ENCODE measurements around the gene PERM1.

The PERM1 gene

DNA sequence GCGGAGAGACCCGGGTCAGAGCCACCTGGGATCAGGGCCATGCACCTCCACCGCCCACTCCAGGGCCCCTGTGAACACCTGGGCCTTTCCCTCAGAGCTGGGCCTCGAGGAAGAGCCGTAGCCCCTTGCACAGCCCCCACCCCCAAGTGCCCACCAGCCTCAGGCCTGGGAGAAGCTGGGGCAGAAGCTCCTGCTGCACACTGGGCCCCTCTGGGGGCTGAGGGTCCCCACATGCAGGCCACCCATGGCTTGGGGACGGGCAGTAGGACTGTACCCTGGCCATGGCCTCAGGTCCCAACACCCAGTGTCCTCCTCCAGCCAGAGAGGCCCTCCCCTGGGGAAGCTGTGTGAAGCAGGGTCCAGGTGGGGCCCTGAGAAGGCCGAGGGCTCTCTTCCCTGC is 29.3 kb downstream of the PERM1 start:
- H3K27me3 ChIP-seq (ENCODE audit: low read length): no peaks in the 10 kb centered on the region
- no peak overlapping the region for H3K4me3 ChIP-seq (ENCODE audit: insufficient read depth, low read length, poor library complexity, severe bottlenecking)
- no peak overlapping the region for H3K9ac ChIP-seq (ENCODE audit: low read length)
- H3K9me2 ChIP-seq (replicated peaks; ENCODE audit: insufficient read depth, low read length): no peaks in the 10 kb centered on the region
- H3K79me2 ChIP-seq (ENCODE audit: insufficient read depth, low read length): peaks cover 4% of the 10 kb centered on the region
- H3F3A ChIP-seq (ENCODE audit: insufficient read depth): no peaks in the 10 kb centered on the region
- H3K9me3 ChIP-seq (ENCODE audit: insufficient read depth, low read length): no peaks in the 10 kb centered on the region
- no peak overlapping the region for H3K27ac ChIP-seq (ENCODE audit: low read depth, low read length)
- no peak for TF ChIP-seq EZH2phosphoT487 (conservative IDR thresholded peaks at IDR 0.05; ENCODE audit: low read length)
- TF ChIP-seq, protein P1, sequence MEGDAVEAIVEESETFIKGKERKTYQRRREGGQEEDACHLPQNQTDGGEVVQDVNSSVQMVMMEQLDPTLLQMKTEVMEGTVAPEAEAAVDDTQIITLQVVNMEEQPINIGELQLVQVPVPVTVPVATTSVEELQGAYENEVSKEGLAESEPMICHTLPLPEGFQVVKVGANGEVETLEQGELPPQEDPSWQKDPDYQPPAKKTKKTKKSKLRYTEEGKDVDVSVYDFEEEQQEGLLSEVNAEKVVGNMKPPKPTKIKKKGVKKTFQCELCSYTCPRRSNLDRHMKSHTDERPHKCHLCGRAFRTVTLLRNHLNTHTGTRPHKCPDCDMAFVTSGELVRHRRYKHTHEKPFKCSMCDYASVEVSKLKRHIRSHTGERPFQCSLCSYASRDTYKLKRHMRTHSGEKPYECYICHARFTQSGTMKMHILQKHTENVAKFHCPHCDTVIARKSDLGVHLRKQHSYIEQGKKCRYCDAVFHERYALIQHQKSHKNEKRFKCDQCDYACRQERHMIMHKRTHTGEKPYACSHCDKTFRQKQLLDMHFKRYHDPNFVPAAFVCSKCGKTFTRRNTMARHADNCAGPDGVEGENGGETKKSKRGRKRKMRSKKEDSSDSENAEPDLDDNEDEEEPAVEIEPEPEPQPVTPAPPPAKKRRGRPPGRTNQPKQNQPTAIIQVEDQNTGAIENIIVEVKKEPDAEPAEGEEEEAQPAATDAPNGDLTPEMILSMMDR (IDR thresholded peaks at IDR 0.05; ENCODE audit: insufficient read depth, low read length, poor library complexity, severe bottlenecking): no peak
- H3K36me3 ChIP-seq (ENCODE audit: low read length): no peaks in the 10 kb centered on the region; the same call in 1 of the 2 replicates
- H2AFZ ChIP-seq (ENCODE audit: low read depth, low read length, severe bottlenecking): no peak overlapping the region
- H3K4me2 ChIP-seq (ENCODE audit: low read depth, low read length, poor library complexity, severe bottlenecking): no peak overlapping the region
- H4K20me1 ChIP-seq (ENCODE audit: low read depth, low read length): no peaks in the 10 kb centered on the region

DNA sequence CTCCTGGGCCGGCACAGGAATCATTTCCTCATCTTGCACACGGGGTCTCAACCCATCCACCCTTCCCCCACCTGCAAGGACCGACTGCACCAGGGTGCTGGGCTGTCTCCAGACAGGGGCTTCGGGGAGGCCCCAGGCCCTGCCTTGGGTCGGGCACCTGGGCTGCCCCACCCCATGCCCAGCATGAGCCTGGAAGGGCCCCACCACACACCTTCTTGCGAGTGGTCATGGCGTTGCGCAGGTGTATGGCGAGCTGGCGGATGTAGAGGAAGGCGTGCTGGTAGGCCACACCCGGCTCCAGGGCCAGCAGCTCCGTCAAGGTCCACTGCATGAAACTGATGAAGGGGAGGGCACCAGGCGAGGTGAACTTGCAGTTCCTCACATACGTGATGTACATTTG is 29.7 kb downstream of the PERM1 start:
- H2AFZ ChIP-seq (ENCODE audit: low read depth, low read length, severe bottlenecking): no peak overlapping the region
- H3K9me3 ChIP-seq (ENCODE audit: insufficient read depth, low read length): no peaks in the 10 kb centered on the region
- no peak for TF ChIP-seq EZH2phosphoT487 (conservative IDR thresholded peaks at IDR 0.05; ENCODE audit: low read length)
- TF ChIP-seq, protein P1 (IDR thresholded peaks at IDR 0.05; ENCODE audit: insufficient read depth, low read length, poor library complexity, severe bottlenecking): no peak
- no peaks in the 10 kb centered on the region for H3K9me2 ChIP-seq (replicated peaks; ENCODE audit: insufficient read depth, low read length)
- H3K27ac ChIP-seq (ENCODE audit: low read depth, low read length): no peak overlapping the region
- H3K4me3 ChIP-seq (ENCODE audit: insufficient read depth, low read length, poor library complexity, severe bottlenecking): no peak overlapping the region
- H3F3A ChIP-seq (ENCODE audit: insufficient read depth): no peaks in the 10 kb centered on the region
- peaks cover under 1% of the 10 kb centered on the region; the same call in 1 of the 2 replicates for H3K79me2 ChIP-seq (ENCODE audit: insufficient read depth, low read length)
- H3K27me3 ChIP-seq (ENCODE audit: low read length): no peaks in the 10 kb centered on the region
- no peak overlapping the region for H3K9ac ChIP-seq (ENCODE audit: low read length)
- no peaks in the 10 kb centered on the region; the same call in 1 of the 2 replicates for H3K36me3 ChIP-seq (ENCODE audit: low read length)
- H4K20me1 ChIP-seq (ENCODE audit: low read depth, low read length): no peaks in the 10 kb centered on the region
- no peak overlapping the region for H3K4me2 ChIP-seq (ENCODE audit: low read depth, low read length, poor library complexity, severe bottlenecking)

DNA sequence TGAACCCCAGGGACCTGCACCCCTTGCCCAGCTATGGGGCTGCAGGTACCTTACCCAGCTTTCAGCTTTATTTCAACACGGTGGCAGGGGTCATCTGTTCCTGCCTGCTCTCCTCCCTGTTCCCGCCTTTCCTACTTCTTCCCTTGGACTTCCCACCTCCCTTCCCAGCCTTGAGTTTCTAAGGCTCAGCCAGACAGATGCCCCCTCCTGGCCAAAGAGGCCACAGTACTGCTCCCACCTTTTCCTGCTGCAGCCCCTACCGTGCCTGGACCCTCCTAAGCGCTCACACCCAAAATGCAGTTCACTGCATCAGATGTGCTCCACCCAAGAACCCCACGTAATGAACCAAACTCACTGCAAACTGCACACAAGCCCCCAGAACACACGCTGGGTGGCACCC is 30.5 kb downstream of the PERM1 start:
- Histone ChIP-seq H3K36me3 (ENCODE audit: low read length) (no peaks in the 10 kb centered on the region; the same call in 1 of the 2 replicates), H3K4me3 (ENCODE audit: insufficient read depth, low read length, poor library complexity, severe bottlenecking) (no peak overlapping the region), H3K27ac (ENCODE audit: low read depth, low read length) (no peak overlapping the region), H3K4me2 (ENCODE audit: low read depth, low read length, poor library complexity, severe bottlenecking) (no peak overlapping the region), H3F3A (ENCODE audit: insufficient read depth) (no peaks in the 10 kb centered on the region), H4K20me1 (ENCODE audit: low read depth, low read length) (no peaks in the 10 kb centered on the region), H3K9me2 (replicated peaks; ENCODE audit: insufficient read depth, low read length) (no peaks in the 10 kb centered on the region), H3K9me3 (ENCODE audit: insufficient read depth, low read length) (no peaks in the 10 kb centered on the region), H3K27me3 (ENCODE audit: low read length) (no peaks in the 10 kb centered on the region), H3K9ac (ENCODE audit: low read length) (no peak overlapping the region), H3K79me2 (ENCODE audit: insufficient read depth, low read length) (no peaks in the 10 kb centered on the region), H2AFZ (ENCODE audit: low read depth, low read length, severe bottlenecking) (no peak overlapping the region)
- TF ChIP-seq, protein P1 (IDR thresholded peaks at IDR 0.05; ENCODE audit: insufficient read depth, low read length, poor library complexity, severe bottlenecking): no peak
- no peak for TF ChIP-seq EZH2phosphoT487 (conservative IDR thresholded peaks at IDR 0.05; ENCODE audit: low read length)

Measured in SU-DHL-6 (cell line).